Measurements from ENCODE around the gene SUFU.

DNA sequence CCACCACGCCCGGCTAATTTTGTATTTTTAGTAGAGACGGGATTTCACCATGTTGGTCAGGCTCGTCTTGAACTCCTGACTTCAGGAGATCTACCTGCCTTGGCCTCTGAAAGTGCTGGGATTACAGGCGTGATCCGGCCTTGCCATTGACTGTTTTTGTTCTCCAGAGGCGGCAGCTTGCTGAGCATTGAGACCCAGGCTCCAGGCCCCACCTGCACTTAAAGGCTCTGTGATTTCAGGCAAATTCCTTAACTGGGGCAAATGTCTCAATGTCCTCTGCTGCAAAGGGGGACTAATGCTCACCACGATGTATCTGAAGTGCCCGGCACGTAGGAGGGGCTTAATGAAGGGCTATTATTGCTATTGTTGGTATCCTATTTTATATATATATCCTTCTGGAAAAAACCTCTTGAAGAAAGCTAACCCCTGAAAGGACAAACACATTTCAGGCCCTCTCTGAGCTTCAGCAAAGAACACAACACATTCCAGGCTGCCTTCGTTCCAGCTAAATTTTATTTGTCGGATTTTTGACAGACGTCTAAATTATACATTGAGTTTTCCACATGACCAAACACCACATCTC lies 169.6 kb downstream of the SUFU start:
- TF ChIP-seq CTCF (IDR thresholded peaks at IDR 0.05 in 8 of 11, conservative IDR thresholded peaks at IDR 0.05 in 3 of 11) (no peak), POLR2AphosphoS5 (IDR thresholded peaks at IDR 0.05) (no peak)

Measured in spleen (tissue), 7 donors.